ENCODE measurements around the gene PDSS1. TPM values are rescaled to one million over a fixed set of nuclear protein-coding genes. Genes with fewer than 3 reads are reported as not detected.

Gene PDSS1
- total and polyA plus RNA-seq, 2 of the 13 experiments (the other 11 are each of a cell fraction or from before 2014, with no cell fraction given) = 18.7 to 19.3 TPM

- CTCF ChIA-PET (ENCODE audit: low intra/inter-chr PET ratio, low total read pairs) = no interaction called here
- H3K4me2 ChIP-seq (ENCODE audit: low read depth, low read length) = no peak overlapping the region
- in situ Hi-C loops (cut with HindIII; ENCODE audit: extremely low pct_ligation_motif_present, low pct_unique_long_range_greater_than_20kb) (no loop called here), intact Hi-C loops (cut with micrococcal nuclease; ENCODE audit: unreplicated experiment) (no loop called here)
- FAIRE-seq (no peak), DNase-seq (ENCODE audit: low spot score) (no peak), ATAC-seq (no peak)
- no peak overlapping the region for H2AFZ ChIP-seq (ENCODE audit: low read length)
- no peak overlapping the region for H3K4me3 ChIP-seq (replicated peaks in 1 of 3; ENCODE audit: insufficient read depth in 1 of 3, low read depth in 2 of 3, low read length in 3 of 3)
- no peaks in the 10 kb centered on the region for H3K4me1 ChIP-seq (ENCODE audit: insufficient read depth, low read length)
- POLR2A ChIA-PET = no interaction called here
- BruUV-seq (replicated peaks) = no TSS peak
- 33% methylated on average over 1 of the region's 1 CpG for WGBS (ENCODE audit: low lambda C conversion rate)
- H3K79me2 ChIP-seq (ENCODE audit: insufficient read depth, low read length) = no peaks in the 10 kb centered on the region
- TF ChIP-seq PCBP1 (IDR thresholded peaks at IDR 0.05; ENCODE audit: borderline replicate concordance, low read depth, low read length) (0 out of 2 replicates have a peak, but pooled peaks have one; percentile 51), FOSL2 (CRISPR knock-in tag; IDR thresholded peaks at IDR 0.05) (no peak)
- H3K27ac ChIP-seq (ENCODE audit: extremely low read length, insufficient read depth, low read length) = no peak overlapping the region
- H3K27me3 ChIP-seq (ENCODE audit: control insufficient read depth in 1 of 2, insufficient read depth in 2 of 2, low read length in 2 of 2) = no peaks in the 10 kb centered on the region
- no peaks in the 10 kb centered on the region for H3K9me3 ChIP-seq (ENCODE audit: low read length)
- no peaks in the 10 kb centered on the region for H4K20me1 ChIP-seq (ENCODE audit: insufficient read depth, low read length)
- H3K9ac ChIP-seq (ENCODE audit: insufficient read depth, low read depth, low read length) = no peak overlapping the region
- no peaks in the 10 kb centered on the region for H3K36me3 ChIP-seq (replicated peaks in 1 of 2; ENCODE audit: control insufficient read depth in 1 of 2, insufficient read depth in 2 of 2, low read length in 2 of 2)
Measured at GRCh38 chr10:26675873-26676257, 21.6 kb upstream of the PDSS1 start.

DNA sequence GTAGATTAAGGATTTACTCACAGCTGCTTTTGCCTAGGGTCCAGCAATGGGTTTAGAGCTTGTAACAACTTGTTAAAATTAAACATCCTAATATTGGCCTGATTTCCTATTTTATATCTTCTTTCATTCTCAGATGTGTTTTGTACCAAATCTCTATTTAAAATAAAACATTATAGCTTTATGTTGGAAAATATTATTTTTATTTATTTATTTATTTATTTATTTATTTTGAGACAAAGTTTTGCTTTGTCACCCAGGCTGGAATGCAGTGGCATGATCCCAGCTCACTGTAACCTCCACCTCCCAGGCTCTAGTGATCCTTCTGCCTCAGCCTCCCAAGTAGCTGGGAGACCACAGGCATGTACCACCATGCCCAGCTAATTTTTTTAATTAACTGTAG, 17.9 kb upstream of the PDSS1 start:
- H3K4me2 ChIP-seq (ENCODE audit: low read depth, low read length) = no peak overlapping the region
- no peak for ATAC-seq
- FAIRE-seq = no peak
- TF ChIP-seq, protein P1, sequence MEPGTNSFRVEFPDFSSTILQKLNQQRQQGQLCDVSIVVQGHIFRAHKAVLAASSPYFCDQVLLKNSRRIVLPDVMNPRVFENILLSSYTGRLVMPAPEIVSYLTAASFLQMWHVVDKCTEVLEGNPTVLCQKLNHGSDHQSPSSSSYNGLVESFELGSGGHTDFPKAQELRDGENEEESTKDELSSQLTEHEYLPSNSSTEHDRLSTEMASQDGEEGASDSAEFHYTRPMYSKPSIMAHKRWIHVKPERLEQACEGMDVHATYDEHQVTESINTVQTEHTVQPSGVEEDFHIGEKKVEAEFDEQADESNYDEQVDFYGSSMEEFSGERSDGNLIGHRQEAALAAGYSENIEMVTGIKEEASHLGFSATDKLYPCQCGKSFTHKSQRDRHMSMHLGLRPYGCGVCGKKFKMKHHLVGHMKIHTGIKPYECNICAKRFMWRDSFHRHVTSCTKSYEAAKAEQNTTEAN (CRISPR knock-in tag; conservative IDR thresholded peaks at IDR 0.05) = no peak
- TF ChIP-seq ZNF510 (CRISPR knock-in tag; IDR thresholded peaks at IDR 0.05; ENCODE audit: low read depth) (no peak), ZNF512B (CRISPR knock-in tag; IDR thresholded peaks at IDR 0.05; ENCODE audit: borderline replicate concordance) (no peak), ZNF558 (CRISPR knock-in tag; IDR thresholded peaks at IDR 0.05; ENCODE audit: borderline replicate concordance) (no peak), ARID4A (CRISPR knock-in tag; IDR thresholded peaks at IDR 0.05; ENCODE audit: borderline replicate concordance) (no peak), PRMT3 (CRISPR knock-in tag; IDR thresholded peaks at IDR 0.05; ENCODE audit: borderline replicate concordance, low read depth) (no peak), CCAR2 (optimal IDR thresholded peaks at IDR 0.05; ENCODE audit: low read depth, low read length) (no peak), PCBP2 (optimal IDR thresholded peaks at IDR 0.05; ENCODE audit: low read depth, low read length, poor library complexity, severe bottlenecking) (no peak)

More for the DNA sequence above, 17.9 kb upstream of the PDSS1 start:
- in situ Hi-C loops (cut with HindIII; ENCODE audit: extremely low pct_ligation_motif_present, low pct_unique_long_range_greater_than_20kb) (no loop called here), intact Hi-C loops (cut with micrococcal nuclease; ENCODE audit: unreplicated experiment) (no loop called here)
- ChIA-PET POLR2A (no interaction called here), CTCF (ENCODE audit: low intra/inter-chr PET ratio, low total read pairs) (no interaction called here)
- H2AFZ ChIP-seq (ENCODE audit: low read length) = no peak overlapping the region
- H4K20me1 ChIP-seq (ENCODE audit: insufficient read depth, low read length) = no peaks in the 10 kb centered on the region
- H3K9me3 ChIP-seq (ENCODE audit: low read length) = no peaks in the 10 kb centered on the region
- H3K79me2 ChIP-seq (ENCODE audit: insufficient read depth, low read length) = no peaks in the 10 kb centered on the region
- H3K27me3 ChIP-seq (ENCODE audit: control insufficient read depth in 1 of 2, insufficient read depth in 2 of 2, low read length in 2 of 2) = no peaks in the 10 kb centered on the region
- no peaks in the 10 kb centered on the region for H3K4me1 ChIP-seq (ENCODE audit: insufficient read depth, low read length)
- no peak overlapping the region for H3K4me3 ChIP-seq (replicated peaks in 1 of 3; ENCODE audit: insufficient read depth in 1 of 3, low read depth in 2 of 3, low read length in 3 of 3)
- H3K9ac ChIP-seq (ENCODE audit: insufficient read depth, low read depth, low read length) = no peak overlapping the region
- no peak for DNase-seq (ENCODE audit: low spot score)
- BruUV-seq (replicated peaks) = no TSS peak
- no peak overlapping the region for H3K27ac ChIP-seq (ENCODE audit: extremely low read length, insufficient read depth, low read length)
- no peaks in the 10 kb centered on the region for H3K36me3 ChIP-seq (replicated peaks in 1 of 2; ENCODE audit: control insufficient read depth in 1 of 2, insufficient read depth in 2 of 2, low read length in 2 of 2)

Data from HepG2 (cell line).